HG03097 (cell line): Measurements from ENCODE around the gene NCOA1.
"Not testable (repeated sequence)": the region's sequence is repeated elsewhere in the genome, so short reads cannot be mapped to it uniquely, and the experiment has no call there.

ENCODE experiments used
- ATAC-seq: cut with Tn5 transposase; IDR thresholded peaks from one replicate; pipeline ENCODE4 v1.9.1; 2021; ENCODE audit not compliant: unreplicated experiment, low FRiP score

NCOA1 gene

DNA sequence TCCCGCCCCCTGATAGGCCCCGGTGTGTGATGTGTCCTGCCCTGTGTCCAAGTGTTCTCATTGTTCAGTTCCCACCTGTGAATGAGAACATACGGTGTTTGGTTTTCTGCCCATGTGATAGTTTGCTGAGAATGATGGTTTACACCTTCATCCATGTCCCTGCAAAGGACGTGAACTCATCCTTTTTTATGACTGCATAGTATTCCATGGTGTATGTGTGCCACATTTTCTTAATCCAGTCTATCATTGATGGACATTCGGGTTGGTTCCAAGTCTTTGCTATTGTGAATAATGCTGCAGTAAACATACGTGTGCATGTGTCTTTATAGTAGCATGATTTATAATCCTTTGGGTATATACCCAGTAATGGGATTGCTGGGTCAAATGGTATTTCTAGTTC, 40.6 kb downstream of the NCOA1 start:
- not testable (repeated sequence) for ATAC-seq

DNA sequence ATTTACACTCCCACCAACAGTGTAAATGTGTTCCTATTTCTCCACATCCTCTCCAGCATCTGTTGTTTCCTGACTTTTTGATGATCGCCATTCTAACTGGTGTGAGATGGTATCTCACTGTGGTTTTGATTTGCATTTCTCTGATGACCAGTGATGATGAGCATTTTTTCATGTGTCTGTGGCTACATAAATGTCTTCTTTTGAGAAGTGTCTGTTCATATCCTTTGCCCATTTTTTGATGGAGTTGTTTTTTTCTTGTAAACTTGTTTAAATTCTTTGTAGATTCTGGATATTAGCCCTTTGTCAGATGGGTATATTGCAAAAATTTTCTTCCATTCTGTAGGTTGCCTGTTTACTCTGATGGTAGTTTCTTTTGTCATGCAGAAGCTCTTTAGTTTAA, 41.0 kb downstream of the NCOA1 start:
- ATAC-seq, result not testable (repeated sequence)

DNA sequence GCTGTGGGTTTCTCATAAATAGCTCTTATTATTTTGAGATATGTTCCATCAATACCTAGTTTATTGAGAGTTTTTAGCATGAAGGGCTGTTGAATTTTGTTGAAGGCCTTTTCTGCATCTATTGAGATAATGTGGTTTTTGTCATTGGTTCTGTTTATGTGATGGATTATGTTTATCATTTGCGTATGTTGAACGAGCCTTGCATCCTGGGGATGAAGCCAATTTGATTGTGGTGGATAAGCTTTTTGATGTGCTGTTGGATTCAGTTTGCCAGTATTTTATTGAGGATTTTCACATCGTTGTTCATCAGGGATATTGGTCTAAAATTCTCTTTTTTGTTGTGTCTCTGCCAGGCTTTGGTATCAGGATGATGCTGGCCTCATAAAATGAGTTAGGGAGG, 42.5 kb downstream of the NCOA1 start:
- not testable (repeated sequence) for ATAC-seq

DNA sequence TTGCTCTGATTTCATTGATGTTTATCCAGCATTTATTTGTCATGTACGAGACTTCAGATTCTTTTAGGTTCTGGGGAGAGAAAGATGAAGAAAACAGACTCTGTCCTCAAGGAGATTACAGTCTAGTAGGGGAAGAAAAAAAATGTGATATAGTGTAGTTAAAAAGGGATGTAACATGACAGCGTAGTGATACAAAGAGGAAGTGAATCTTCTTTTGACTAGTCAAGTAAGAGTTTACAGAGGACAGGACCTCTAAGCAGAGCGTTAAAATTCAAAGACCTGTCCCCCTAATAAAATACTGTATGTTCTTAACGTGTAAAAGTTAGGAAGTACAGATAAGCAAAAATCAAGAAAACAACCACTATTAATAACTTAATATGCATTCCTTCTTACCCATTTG, 47.7 kb downstream of the NCOA1 start:
- ATAC-seq, result no peak

DNA sequence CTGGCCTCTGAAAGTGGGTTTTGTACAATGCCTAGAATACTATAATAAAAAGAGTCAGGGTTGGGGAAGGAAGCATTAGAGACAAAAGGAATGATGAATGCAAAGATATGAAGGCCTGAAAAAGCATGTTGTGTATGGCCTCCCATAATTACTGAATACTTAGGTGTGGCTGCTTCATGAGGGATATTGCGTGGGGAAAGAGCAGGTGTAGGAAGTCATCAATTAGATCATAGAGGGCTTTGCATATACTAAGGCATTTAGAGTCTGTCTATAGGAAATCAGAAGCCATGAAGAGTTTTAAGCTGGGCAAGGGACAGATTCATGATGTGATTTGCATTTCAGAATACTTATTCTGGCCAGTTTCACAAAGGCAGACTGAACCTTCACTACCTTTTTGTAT, 48.2 kb downstream of the NCOA1 start:
- ATAC-seq, result no peak

DNA sequence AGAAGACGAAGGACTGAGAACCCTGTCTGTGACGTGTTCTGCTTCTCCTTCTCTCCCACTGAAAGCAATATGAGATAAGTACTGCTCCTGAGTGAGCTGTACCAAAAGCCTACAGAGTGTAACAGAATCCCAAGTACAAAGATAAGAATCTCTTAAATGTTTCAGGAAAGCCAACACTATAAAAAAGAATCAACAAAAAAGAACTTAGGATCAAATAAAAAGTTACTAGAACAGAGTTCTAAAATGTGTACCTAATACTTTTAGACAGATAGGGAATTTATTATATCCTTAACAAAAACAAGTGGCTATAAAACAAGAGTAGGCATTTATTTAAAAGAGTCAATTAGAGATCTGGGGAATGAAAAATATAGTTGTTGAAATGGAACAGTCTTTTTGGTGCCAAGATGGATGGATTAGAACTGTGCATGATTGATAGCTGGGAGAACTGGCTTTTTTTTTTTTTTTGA, 49.0 kb downstream of the NCOA1 start:
- ATAC-seq, result no peak

DNA sequence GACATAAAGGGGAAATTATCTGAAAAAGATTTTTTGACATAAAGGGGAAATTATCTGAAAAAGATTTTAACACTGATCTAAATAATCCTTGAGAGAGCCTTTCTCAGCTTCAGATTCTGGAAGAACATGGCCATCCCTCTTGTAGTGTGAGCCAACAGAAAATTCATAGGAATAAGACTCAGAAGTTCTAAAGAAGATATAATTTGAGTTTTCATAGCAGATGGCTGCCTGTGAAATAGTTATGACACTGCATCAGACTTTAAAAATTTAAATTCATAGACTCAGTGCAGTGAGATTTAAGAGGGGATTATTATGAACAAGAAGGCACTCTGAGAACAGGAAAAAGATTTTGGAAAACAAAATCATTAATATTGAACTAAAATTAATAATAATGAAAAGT, 50.6 kb downstream of the NCOA1 start:
- no peak for ATAC-seq

DNA sequence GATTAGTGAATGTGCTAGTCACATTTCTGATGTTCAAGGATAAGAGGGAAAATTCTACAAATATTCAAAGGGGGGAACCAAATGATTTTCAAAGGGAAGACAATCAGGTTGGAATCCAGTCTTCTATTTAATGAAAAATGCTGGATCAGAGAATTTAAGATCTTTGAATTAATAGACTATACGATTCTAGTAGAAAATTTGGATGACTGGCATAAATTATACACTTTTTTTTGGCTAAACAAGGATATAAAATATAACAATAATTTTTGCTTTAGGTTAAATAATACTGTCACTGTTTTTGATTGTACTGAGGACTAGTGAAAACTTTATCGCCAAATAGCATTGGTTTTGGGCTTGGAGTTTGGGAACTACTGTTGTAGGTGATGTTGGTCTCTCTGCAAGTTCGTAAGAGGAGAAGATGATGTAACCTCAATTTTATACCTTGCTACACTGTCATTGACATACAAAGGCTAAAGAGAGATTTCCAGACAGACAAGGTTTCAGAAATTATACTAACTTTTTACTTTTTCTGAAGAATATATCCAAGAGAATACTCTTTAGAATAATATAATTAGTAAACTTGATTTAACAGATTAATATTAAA, 51.3 kb downstream of the NCOA1 start:
- no peak for ATAC-seq

DNA sequence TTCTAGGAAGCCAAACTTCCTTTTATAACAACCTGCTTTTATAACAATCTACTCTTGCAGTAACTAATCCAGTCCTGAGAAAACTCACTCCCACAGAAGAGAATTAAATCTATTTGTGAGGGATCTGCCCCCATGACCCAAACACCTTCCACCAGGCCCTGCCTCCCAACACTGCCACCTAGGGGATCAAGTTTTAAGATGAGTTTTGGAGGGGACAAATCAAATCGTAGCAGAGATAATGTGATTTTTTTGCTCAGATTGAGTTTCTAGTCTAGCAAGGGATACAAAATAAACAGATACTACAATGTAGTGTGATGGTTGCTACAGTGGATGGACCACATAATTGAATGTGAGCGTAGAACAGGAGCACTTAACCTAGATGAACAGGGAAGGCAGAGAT, 52.2 kb downstream of the NCOA1 start:
- ATAC-seq, result no peak

DNA sequence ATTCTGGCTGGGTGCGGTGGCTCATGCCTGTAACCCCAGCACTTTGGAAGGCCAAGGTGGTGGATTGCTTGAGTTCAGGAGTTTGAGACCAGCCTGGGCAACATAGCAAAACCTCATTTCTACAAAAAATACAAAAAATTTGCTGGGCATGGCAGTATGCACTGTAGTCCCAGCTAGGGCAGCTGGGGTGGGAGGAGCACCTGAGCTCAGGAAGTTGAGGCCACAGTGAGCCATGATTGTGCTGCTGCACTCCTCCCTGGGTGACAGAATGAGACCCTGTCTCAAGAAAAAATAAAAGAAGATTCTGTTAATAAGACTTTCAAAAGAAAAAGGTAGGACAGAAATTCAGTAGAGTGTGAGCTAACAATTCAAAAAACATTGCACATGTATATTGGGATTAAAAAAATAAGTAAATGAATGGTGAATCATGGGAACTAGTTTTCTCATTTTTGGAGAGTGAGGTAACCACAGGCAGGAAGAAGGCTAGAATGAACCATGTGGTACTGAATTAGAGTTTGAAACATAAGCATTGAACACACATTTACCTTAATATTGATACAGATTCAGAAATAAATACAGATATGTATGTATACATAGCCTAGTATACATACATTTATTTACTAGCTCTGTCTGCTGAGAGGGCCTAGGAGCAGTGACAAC, 53.5 kb downstream of the NCOA1 start:
- no peak for ATAC-seq

DNA sequence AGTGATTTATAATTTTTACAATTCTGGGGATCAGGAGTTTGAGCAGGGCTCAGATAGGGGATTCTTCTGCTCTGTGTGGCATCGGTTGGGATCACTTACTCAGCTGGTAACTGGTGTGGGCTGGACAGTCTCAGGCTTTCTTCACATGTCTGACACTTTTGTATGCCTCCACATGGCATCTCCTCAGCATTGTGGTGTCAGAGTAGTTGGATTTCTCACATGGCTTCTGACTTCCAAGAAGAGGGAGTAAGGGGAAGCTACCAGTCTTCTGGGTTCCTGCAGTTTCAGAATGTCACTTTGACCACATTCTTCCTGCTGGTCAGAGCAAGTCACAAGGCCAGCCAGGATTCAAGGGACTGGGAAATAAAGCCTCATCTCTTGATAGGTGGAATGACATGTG, 55.6 kb downstream of the NCOA1 start:
- no peak for ATAC-seq

DNA sequence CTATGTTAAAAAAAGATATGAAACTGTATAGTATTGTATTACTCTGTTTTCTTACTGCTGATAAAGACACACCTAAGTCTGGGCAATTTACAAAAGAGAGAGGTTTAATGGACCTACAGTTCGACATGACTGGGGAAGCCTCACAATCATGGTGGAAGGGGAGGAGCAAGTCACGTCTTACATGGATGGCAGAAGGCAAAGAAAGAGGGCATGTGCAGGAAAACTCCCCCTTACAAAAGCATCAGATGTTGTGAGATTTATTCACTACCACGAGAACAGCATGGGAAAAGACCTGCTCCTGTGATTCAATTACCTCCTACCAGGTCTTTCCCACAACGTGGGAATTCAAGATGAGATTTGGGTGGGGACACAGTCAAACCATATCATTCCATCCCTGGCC, 57.0 kb downstream of the NCOA1 start:
- no peak for ATAC-seq

DNA sequence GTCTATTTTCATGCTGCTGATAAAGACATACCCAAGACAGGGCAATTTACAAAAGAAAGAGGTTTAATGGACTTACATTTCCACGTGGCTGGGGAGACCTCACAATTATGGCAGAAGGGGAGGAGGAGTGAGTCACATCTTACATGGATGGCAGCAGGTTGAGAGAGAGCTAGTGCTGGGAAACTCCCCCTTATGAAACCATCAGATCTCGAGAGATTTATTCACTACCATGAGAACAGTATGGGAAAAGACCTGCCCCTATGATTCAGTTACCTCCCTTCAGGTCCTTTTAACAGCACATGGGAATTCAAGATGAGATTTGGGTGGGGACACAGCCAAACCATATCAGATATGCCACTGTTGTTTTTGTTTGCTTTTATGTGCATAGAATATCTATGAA, 59.2 kb downstream of the NCOA1 start:
- ATAC-seq, result not testable (repeated sequence)

DNA sequence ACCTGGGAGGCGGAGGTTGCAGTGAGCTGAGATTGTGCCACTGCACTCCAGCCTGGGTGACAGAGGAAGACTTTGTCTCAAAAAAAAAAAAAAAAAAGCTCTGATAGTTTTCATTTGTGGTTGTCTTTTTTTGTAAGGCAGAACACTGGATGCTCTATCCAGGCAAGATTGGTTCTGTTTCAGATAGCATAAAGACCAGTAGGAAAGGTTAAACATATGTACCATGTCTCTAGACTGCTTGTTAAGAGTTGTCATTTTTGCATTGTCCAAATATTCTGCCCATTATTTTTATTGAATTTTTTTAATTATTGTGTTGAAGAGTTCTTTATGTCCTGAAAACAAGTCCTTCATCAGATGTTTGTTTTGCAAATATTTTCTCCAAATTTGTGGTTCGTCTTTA, 60.0 kb downstream of the NCOA1 start:
- ATAC-seq, result no peak

DNA sequence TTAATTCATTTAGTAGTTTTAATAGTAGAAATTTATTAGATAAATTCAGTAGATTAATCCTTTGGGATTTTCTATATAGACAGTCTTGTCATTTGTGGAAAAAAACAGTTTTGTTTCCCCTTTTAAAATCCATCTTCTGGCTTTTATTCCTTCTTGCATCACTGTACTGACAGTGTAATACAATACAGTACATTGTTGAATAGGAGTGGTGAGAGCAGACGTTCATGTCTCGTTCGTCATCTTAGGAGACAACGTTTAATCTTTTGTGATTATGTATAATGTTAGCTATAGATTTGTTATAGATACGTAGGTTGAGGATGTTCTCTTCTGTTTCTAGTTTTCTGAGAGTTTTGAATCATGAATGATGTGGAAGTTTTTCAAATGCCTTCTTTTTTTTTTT, 61.8 kb downstream of the NCOA1 start:
- no peak for ATAC-seq

DNA sequence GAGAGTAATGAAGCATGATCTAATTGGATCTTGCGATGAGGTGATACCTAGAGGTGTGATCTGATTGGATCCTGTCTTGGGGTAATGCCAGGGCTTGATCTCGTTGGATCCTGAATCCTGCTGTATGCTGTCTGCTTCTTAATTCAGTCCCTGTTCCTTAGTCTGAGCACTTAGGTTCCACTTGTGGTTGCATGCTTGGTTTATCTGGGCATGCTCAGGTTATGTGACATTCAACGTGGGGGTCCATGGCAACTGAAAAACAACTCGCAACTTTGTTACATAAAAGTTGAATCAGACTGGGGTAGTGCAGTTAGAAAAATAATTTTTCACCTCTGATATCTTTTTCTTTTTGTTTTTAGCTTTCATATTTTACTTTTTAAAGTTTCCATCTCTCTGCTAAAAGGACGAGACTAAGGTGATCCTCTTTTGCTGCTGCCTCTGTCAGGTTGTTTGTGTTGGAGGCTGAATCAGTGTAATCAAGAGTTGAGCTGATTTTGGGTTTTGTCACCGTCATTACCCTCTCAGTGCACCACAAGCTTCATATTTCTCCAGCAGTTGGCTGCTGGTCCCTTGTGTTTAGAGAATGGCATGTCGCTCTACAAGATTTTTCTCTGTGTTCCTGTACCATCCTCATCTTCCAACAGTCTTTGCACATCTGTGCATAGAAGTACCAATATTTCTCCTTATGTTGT, 67.9 kb downstream of the NCOA1 start:
- ATAC-seq, result no peak

DNA sequence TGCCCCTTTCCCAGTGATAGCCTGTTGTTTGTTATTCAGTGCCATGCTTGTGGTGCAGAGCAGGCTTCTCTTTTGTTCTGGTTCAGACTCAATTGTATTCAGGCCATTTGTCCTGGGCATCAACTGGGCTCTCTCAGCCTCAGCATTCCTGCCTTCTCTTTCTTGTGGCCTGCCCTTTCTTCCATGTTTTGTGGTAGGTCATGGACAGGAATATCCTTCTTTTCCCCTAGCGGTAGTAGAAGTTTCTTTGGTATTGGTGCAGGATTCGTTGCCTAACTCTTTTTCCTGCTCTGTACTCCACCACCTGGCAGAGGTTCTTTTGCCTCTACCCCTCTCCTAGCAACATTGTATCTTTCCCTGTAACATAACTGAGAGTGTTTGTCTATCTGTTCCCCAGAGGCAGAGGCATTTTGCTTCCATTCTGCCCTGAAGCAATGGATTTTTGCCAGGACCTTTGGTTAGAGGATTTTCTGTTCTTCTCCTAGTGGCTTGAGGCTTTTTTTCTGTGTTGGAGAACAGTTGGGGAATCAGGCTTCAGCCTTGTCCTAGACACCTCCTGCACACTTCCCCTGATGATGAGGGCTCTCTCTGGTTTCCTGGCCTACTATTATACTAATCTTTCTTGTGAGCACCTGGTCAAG, 68.5 kb downstream of the NCOA1 start:
- ATAC-seq, result no peak

DNA sequence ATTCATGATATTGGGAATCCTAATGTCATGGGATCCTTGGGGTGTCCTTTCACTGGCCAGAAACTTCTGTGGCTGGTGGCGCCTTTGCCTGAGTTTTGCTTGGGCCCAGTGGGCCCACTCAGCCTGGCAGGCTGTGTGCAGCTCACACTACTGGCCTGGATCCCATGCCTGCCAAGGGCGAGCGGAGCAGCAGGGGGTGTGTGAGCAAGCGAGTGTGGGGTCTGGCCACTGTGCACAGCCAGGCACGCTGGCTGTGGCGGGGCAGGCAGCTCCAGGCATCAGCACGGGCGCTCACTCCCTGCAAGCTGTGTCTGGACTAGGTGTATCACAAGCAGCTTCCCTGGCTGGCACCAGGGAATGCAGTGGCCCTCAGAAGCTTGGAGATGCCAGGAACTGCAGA, 74.5 kb downstream of the NCOA1 start:
- ATAC-seq, result no peak

DNA sequence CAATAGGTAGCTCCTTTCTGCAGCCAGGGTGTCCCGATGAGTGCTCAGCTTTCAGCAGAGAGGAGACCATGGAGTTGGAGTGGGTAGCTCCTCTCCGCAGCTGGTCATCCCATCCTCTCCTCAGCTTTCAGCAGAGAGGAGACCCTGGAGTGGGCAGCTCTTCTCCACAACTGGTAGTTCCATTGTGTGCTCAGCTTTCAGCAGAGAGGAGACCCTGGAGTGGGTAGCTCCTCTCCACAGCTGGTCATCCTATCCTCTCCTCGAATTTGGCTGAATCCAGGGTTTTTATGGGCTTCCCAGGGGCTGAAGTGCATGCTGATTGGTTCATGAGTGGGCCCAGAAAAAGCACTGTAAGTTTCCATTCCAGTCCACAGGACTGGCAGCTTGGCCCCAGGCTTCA, 75.2 kb downstream of the NCOA1 start:
- ATAC-seq, result no peak

DNA sequence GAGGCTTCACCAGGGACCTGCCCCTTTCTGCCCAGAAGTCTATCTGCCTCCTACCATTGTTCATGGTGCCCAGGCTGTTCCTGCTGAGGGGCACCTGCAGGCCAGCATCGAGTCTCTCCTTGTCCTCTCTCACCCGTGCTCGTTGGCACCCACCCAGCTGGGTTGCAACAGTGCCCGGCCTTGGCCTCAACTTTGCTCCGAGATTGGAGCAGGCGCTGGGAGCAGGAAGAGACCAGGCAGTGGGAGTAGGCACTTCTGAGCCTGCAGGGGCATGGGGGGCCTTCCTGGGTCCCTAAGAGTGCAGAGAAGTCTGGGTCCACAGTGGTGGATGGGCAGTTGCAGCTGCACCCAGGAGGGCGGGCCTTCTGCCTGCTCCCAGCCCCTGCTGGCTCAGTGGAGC, 75.6 kb downstream of the NCOA1 start:
- ATAC-seq, result no peak

DNA sequence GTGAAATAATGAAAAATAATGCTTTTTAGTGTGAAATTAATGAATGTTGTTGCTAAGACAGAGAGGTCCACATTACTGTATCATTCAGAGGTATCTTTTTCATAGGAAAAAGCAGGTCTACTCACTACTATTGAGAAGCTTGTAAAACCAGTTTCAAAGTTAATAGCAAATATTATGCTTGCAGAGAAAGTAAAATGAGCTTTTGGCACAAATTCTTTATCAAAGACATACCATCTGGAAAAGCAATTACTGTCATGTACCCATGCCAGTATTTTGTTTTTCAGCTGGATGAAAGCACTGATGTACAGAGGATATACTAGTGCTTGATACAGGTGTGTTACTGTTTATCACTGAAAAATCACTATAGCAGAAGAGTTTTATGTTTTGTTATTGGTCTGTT, 77.5 kb downstream of the NCOA1 start:
- no peak for ATAC-seq

DNA sequence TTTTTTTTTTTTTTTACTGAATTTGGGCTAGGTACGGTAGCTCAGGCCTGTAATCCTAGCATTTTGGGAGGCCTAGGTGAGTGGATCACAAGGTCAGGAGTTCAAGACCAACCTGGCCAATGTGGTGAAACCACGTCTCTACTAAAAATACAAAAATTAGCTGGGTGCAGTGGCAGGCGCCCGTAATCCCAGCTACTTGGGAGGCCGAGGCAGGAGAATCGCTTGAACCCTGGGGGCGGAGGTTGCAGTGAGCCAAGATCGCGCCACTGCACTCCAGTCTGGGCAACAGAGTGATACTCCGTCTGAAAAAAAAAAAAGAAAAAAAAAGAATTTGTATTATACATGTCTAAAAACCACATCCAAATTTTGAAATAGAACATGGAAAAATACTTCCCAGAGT, 78.5 kb downstream of the NCOA1 start:
- ATAC-seq, result not testable (repeated sequence)
